ENCODE results near the gene TP53BP2. TPM values are rescaled to one million over a fixed set of nuclear protein-coding genes. Genes with fewer than 3 reads are reported as not detected.
"Not testable (repeated sequence)": the region's sequence is repeated elsewhere in the genome, so short reads cannot be mapped to it uniquely, and the experiment has no call there.

Gene TP53BP2
- total RNA-seq, 4 donors from 2014 or later, result 33.9 to 73.2 (median 52.3) TPM

DNA sequence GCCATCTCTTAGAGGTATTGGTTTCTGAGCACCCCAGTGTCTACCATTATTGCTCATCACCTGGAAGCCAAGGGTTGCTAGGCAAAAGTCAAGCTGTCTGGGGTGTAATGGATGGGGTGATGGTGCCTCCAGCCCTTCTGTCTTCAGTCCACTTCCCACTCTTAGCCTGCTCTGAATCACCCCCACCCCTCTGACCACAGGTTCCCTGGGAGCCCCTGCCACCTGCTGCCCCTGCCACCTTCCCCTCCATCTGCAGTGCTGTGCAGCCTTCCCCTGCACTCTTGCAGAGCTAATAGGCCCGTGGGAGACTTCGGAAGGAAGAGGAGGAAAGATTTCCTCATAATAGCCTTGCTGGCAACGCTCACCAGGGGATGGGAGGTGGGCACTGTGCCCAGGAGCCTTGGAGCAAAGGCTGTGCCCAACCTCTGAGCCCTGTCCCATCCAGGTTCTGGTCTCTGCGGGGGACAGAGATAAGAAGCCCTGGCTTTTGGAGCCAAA lies 97.9 kb downstream of the TP53BP2 start:
- peak overlapping the region in 3 of 4 donors; percentile 71 to 83 (median 81) for H3K27ac ChIP-seq
- peaks cover 0 to 26% (median 10%) of the 10 kb centered on the region in 4 donors for H3K4me1 ChIP-seq
- no peak overlapping the region for H3K4me3 ChIP-seq
- no peaks in the 10 kb centered on the region for H3K9me3 ChIP-seq
- H3K36me3 ChIP-seq, result peaks cover 0 to 78% (median 15%) of the 10 kb centered on the region in 3 donors
- WGBS, 2 donors, result 39 to 45% methylated on average over 3 to 4 of the region's 4 CpGs
- no peak for DNase-seq (ENCODE audit: low spot score in 2 of 2)
- no peak for TF ChIP-seq EP300 (IDR thresholded peaks at IDR 0.05)
- TF ChIP-seq POLR2A (IDR thresholded peaks at IDR 0.05), result no peak
- TF ChIP-seq, protein P1, sequence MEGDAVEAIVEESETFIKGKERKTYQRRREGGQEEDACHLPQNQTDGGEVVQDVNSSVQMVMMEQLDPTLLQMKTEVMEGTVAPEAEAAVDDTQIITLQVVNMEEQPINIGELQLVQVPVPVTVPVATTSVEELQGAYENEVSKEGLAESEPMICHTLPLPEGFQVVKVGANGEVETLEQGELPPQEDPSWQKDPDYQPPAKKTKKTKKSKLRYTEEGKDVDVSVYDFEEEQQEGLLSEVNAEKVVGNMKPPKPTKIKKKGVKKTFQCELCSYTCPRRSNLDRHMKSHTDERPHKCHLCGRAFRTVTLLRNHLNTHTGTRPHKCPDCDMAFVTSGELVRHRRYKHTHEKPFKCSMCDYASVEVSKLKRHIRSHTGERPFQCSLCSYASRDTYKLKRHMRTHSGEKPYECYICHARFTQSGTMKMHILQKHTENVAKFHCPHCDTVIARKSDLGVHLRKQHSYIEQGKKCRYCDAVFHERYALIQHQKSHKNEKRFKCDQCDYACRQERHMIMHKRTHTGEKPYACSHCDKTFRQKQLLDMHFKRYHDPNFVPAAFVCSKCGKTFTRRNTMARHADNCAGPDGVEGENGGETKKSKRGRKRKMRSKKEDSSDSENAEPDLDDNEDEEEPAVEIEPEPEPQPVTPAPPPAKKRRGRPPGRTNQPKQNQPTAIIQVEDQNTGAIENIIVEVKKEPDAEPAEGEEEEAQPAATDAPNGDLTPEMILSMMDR (IDR thresholded peaks at IDR 0.05), result no peak
- H3K27me3 ChIP-seq, result no peaks in the 10 kb centered on the region

DNA sequence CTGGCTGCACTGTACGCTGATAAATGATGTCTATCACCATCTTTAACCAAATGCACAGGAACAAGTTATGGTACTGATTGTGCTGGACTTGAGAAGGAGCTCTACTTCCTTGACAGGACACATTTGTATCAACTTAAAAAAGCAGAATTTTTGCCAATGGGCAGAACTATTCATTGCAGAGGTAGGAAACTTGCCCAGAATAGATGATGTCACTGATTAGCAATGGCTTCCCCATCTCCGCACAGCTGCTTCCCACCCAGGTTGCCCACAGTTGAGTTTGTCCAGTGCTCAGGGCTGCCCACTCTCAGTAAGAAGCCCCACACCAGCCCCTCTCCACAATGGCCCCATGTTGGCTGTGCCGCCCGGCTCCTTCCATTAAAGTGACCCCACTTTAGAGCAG lies 100.0 kb downstream of the TP53BP2 start:
- Histone ChIP-seq H3K4me1 (peaks cover 0 to 26% (median 10%) of the 10 kb centered on the region in 4 donors), H3K27me3 (no peaks in the 10 kb centered on the region), H3K4me3 (no peak overlapping the region), H3K27ac (no peak overlapping the region), H3K9me3 (no peaks in the 10 kb centered on the region), H3K36me3 (peaks cover 0 to 56% (median 0%) of the 10 kb centered on the region in 3 donors)
- no peak for DNase-seq (ENCODE audit: low spot score in 2 of 2)
- WGBS, 2 donors, result 83 to 93% methylated on average over 4 of the region's 4 CpGs
- TF ChIP-seq EP300 (IDR thresholded peaks at IDR 0.05), result no peak
- no peak for TF ChIP-seq POLR2A (IDR thresholded peaks at IDR 0.05)
- TF ChIP-seq, protein P1 (IDR thresholded peaks at IDR 0.05), result no peak

DNA sequence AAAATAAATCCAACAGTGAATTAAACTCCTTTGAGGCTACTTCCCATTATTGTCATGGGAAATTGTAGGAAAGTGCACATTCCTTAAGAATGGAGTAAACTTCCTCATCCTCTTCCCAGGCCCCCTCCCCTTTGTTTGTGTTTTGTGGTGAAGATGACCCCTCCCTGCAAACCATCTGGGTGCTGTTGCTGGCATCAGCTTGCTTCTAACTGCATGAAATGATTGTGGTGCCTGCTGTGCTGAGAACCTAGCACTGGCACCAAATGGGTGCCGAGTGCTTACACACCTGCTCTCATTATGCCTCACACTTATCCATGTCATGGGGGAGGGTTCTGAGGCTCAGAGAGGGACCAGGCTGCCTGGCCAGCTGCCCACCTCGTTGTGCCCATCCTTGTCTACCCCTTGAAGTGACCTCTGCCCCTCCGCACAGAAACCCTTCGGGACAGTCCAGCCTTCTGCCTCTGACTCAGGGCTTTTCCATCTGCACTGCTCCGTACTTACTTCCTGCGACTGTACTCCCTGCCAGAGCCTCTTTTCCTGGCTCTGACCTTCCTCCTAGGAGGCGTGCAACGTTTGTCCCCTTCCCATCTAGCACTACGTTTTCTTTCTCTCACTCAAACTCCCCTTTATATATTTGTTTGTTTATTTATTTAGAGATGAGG lies 102.8 kb downstream of the TP53BP2 start:
- no peak for DNase-seq (ENCODE audit: low spot score in 2 of 2)
- WGBS, 2 donors, result 63 to 75% methylated on average over 9 of the region's 9 CpGs
- Histone ChIP-seq H3K27ac (no peak overlapping the region), H3K9me3 (no peaks in the 10 kb centered on the region), H3K4me3 (no peak overlapping the region), H3K36me3 (peaks cover 0 to 58% (median 0%) of the 10 kb centered on the region in 3 donors), H3K4me1 (peaks cover 0 to 23% (median 2%) of the 10 kb centered on the region in 4 donors), H3K27me3 (no peaks in the 10 kb centered on the region)
- TF ChIP-seq EP300 (IDR thresholded peaks at IDR 0.05) (no peak), POLR2A (IDR thresholded peaks at IDR 0.05) (no peak)
- TF ChIP-seq, protein P1 (IDR thresholded peaks at IDR 0.05), result no peak

DNA sequence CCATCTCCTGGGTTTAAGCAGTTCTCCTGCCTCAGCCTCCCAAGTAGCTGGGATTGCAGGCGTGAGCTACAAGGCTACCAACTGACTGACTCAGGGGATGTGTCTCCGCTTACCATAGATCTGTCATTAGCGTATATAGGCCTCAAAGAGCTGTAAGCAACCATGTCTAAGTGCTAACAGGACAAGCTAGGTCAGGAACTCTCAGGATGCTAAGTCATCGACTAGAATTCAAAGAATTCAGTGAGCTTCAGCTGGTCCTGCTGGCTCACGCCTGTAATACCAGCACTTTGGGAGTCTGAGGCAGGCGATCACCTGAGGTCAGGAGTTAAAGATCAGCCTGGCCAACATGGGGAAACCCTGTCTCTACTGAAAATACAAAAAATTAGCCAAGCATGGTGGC lies 103.9 kb downstream of the TP53BP2 start:
- peak overlapping the region in 1 of 4 donors; percentile 28 for H3K27ac ChIP-seq

DNA sequence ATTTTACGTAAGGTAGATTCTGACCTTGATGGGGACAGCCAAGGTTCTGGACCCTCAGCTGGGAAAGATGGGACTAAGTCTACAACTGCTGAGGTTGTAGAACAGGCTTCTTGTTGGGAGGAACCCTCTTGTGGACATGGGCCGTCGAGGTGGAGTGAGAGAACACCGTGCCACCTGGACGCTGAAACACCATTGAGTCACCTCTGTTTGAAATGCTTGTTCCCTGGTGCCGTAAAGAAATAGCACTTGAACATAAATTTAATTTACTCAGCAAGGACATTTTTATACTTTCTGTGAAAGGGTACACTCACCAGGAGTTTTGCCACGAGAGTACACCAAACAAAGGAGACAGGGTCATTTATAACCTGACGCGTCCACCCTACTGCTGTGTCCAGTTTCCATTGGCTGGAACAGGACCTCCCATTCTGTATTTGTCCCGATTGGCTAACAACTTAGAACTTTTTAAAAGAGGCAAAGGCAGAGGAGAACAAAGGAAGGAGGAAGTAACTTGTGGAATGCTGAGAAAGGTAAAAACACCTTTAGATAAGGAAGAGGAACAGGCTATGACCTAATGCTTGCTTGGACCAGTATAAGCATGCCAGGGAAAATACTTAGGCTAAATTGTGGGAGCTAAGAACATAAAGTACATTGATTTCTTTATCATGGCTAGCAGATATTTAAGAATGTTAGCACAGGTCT lies 105.6 kb downstream of the TP53BP2 start:
- Histone ChIP-seq H3K27ac (peak overlapping the region in 3 of 4 donors; percentile 26 to 59 (median 52)), H3K4me1 (peaks cover 0 to 25% (median 3%) of the 10 kb centered on the region in 4 donors), H3K36me3 (peaks cover 0 to 36% (median 0%) of the 10 kb centered on the region in 3 donors)
- not testable (repeated sequence) for H3K4me3 ChIP-seq; DNase-seq (ENCODE audit: low spot score in 2 of 2); H3K9me3 ChIP-seq; H3K27me3 ChIP-seq
- WGBS, 2 donors, result 81 to 82% methylated on average over 10 of the region's 10 CpGs

More for the DNA sequence above, 103.9 kb downstream of the TP53BP2 start:
- Histone ChIP-seq H3K4me3 (no peak overlapping the region), H3K27me3 (no peaks in the 10 kb centered on the region), H3K36me3 (peaks cover 0 to 53% (median 0%) of the 10 kb centered on the region in 3 donors), H3K9me3 (no peaks in the 10 kb centered on the region), H3K4me1 (peaks cover 0 to 20% (median 3%) of the 10 kb centered on the region in 4 donors)
- no peak for DNase-seq (ENCODE audit: low spot score in 2 of 2)
- WGBS, 2 donors, result 91 to 95% methylated on average over 6 of the region's 6 CpGs
- TF ChIP-seq EP300 (IDR thresholded peaks at IDR 0.05) (no peak), POLR2A (IDR thresholded peaks at IDR 0.05) (no peak)
- TF ChIP-seq, protein P1 (IDR thresholded peaks at IDR 0.05), result no peak
